ENCODE results near the gene NME9. TPM values are rescaled to one million over a fixed set of nuclear protein-coding genes. Genes with fewer than 3 reads are reported as not detected.

The NME9 gene
- total and polyA plus RNA-seq, 8 donors = 0.13 to 0.55 TPM; not detected in 6

DNA sequence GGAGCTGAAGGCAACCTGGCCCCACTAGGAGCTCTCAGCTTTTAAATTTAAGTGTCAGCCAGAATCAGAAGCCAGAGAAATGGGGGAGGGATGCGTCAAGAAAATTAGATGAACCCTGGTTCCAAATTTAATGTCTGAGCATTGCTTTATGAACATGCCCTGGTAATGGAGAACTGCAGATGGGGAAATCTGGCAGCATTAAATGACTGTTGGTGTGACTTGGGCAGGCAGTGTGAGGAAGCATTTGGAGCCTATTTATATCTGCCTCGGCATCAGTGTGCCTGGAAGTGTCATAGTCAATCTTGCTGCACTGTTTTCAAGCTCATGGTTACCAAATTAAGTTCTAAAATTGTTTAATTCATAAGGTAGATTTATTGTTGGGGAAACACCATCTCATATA lies 29.0 kb downstream of the NME9 start:
- H3K27ac ChIP-seq = no peak overlapping the region
- no peaks in the 10 kb centered on the region for H3K9me3 ChIP-seq
- intact Hi-C loops (cut with DNase I; ENCODE audit: low total_unique reads) = no loop called here
- peaks cover 18 to 40% (median 32%) of the 10 kb centered on the region in 4 donors for H3K36me3 ChIP-seq
- H3K4me1 ChIP-seq = no peaks in the 10 kb centered on the region
- 77 to 91% (median 87%) methylated on average over 2 of the region's 2 CpGs for WGBS, 5 donors
- no peak overlapping the region for H3K4me3 ChIP-seq
- H3K27me3 ChIP-seq = no peaks in the 10 kb centered on the region
- TF ChIP-seq POLR2AphosphoS5 (IDR thresholded peaks at IDR 0.05) (no peak), POLR2A (IDR thresholded peaks at IDR 0.05) (no peak), EP300 (IDR thresholded peaks at IDR 0.05) (no peak)
- TF ChIP-seq, protein P1, sequence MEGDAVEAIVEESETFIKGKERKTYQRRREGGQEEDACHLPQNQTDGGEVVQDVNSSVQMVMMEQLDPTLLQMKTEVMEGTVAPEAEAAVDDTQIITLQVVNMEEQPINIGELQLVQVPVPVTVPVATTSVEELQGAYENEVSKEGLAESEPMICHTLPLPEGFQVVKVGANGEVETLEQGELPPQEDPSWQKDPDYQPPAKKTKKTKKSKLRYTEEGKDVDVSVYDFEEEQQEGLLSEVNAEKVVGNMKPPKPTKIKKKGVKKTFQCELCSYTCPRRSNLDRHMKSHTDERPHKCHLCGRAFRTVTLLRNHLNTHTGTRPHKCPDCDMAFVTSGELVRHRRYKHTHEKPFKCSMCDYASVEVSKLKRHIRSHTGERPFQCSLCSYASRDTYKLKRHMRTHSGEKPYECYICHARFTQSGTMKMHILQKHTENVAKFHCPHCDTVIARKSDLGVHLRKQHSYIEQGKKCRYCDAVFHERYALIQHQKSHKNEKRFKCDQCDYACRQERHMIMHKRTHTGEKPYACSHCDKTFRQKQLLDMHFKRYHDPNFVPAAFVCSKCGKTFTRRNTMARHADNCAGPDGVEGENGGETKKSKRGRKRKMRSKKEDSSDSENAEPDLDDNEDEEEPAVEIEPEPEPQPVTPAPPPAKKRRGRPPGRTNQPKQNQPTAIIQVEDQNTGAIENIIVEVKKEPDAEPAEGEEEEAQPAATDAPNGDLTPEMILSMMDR (IDR thresholded peaks at IDR 0.05) = no peak
- DNase-seq = no peak

DNA sequence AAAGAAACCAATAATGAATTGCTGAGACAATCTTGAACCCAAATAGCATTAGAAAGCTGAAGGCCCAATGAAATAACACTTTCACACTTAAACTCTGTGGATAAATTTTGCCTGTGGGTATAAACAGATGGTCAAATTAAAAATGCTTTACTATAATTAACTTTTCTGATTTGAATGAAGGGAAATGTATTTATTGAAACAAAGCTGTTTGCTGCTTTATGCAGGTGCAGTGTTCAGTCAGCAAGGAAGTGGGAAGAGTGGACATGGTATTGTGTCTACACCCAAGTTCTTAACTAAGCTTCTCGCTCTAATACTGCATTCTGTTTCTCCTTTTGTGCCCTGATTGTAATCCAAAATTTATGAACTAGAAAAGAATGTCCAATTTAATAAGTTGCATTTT lies 31.8 kb downstream of the NME9 start:
- Histone ChIP-seq H3K4me1 (no peaks in the 10 kb centered on the region), H3K4me3 (no peak overlapping the region), H3K9me3 (no peaks in the 10 kb centered on the region), H3K36me3 (peaks cover 42 to 67% (median 59%) of the 10 kb centered on the region in 4 donors), H3K27ac (no peak overlapping the region), H3K27me3 (no peaks in the 10 kb centered on the region)
- DNase-seq = no peak
- no peak for TF ChIP-seq POLR2A (IDR thresholded peaks at IDR 0.05)
- TF ChIP-seq POLR2AphosphoS5 (IDR thresholded peaks at IDR 0.05) = no peak
- no peak for TF ChIP-seq EP300 (IDR thresholded peaks at IDR 0.05)
- TF ChIP-seq, protein P1 (IDR thresholded peaks at IDR 0.05) = no peak
- intact Hi-C loops (cut with DNase I; ENCODE audit: low total_unique reads) = no loop called here
- WGBS, 5 donors = 91 to 100% (median 97%) methylated on average over 1 of the region's 1 CpG

DNA sequence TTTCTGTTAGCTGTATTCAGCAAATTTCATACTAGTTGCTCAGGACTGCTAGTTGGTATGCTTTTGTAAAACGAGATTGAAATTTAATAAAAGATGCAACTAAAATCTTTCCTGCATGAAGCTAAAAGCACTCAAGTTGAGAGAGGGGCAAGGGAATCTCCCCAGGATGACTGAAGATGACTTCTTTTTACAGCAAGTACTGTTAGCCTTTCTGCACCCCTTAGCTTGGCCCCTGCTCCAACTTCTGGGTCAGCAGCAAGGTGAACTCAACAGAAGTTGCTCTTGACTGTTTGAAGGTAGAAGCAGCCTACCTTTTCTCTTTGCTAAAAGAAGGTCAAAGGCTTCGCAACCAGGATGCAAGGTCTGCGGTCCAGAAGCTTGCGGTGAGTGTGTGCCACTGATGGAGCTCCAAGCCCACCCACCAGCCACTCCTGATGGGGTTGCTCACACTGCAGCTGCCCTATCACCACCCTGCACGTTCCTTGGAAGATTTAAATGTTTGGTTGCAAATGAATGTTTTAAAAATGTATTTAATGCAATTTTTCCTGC lies 32.5 kb downstream of the NME9 start:
- intact Hi-C loops (cut with DNase I; ENCODE audit: low total_unique reads) = no loop called here
- DNase-seq = no peak

DNA sequence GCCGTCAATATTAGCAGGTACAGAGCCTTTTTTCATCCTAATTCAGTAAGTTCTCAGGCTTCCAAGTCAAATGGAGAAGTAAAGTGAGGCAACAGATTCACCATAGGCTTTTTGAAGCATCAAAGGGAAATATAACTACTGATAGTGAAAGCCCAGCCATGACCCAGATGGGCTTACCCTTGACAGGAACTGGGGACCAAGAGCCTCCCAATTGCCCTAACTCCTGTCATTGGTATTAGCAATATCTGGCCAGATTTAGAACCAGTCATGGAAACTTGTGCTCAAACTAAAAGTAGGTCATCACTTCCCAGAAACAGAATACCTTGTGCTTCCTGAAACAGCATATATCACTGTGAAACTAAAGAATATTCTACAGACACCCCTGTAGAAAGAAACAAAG lies 33.0 kb downstream of the NME9 start:
- Histone ChIP-seq H3K27me3 (no peaks in the 10 kb centered on the region), H3K4me3 (no peak overlapping the region), H3K9me3 (no peaks in the 10 kb centered on the region), H3K27ac (no peak overlapping the region), H3K36me3 (peaks cover 48 to 80% (median 72%) of the 10 kb centered on the region in 4 donors), H3K4me1 (no peaks in the 10 kb centered on the region)
- 79 to 97% (median 89%) methylated on average over 1 of the region's 1 CpG for WGBS, 5 donors
- intact Hi-C loops (cut with DNase I; ENCODE audit: low total_unique reads) = no loop called here
- TF ChIP-seq, protein P1 (IDR thresholded peaks at IDR 0.05) = no peak
- TF ChIP-seq EP300 (IDR thresholded peaks at IDR 0.05) (no peak), POLR2AphosphoS5 (IDR thresholded peaks at IDR 0.05) (no peak), POLR2A (IDR thresholded peaks at IDR 0.05) (no peak)
- DNase-seq = no peak

More for the DNA sequence above, 32.5 kb downstream of the NME9 start:
- 81 to 94% (median 91%) methylated on average over 5 of the region's 5 CpGs for WGBS, 5 donors
- H3K4me1 ChIP-seq = no peaks in the 10 kb centered on the region
- no peak overlapping the region for H3K27ac ChIP-seq
- H3K27me3 ChIP-seq = no peaks in the 10 kb centered on the region
- H3K36me3 ChIP-seq = peaks cover 48 to 75% (median 67%) of the 10 kb centered on the region in 4 donors
- no peak overlapping the region for H3K4me3 ChIP-seq
- TF ChIP-seq EP300 (IDR thresholded peaks at IDR 0.05) = no peak
- TF ChIP-seq POLR2A (IDR thresholded peaks at IDR 0.05) = no peak
- TF ChIP-seq POLR2AphosphoS5 (IDR thresholded peaks at IDR 0.05) = no peak
- TF ChIP-seq, protein P1 (IDR thresholded peaks at IDR 0.05) = no peak
- no peaks in the 10 kb centered on the region for H3K9me3 ChIP-seq

Measured in stomach (tissue), 9 donors.